ENCODE results near the gene STAT5B. TPM values are rescaled to one million over a fixed set of nuclear protein-coding genes. Genes with fewer than 3 reads are reported as not detected.

STAT5B gene
- total and polyA plus RNA-seq, 2 donors (not counting 1 experiment from before 2014, with no cell fraction given), result 24.4 to 29.6 TPM

- Histone ChIP-seq H3K27me3 (ENCODE audit: control insufficient read depth, insufficient read depth, low read length) (no peaks in the 10 kb centered on the region), H3K79me2 (ENCODE audit: control insufficient read depth, insufficient read depth, low read length) (no peaks in the 10 kb centered on the region), H3K36me3 (ENCODE audit: control insufficient read depth, insufficient read depth, low read length) (no peaks in the 10 kb centered on the region), H3K27ac (ENCODE audit: insufficient read depth, low read length) (no peak overlapping the region), H3K4me2 (ENCODE audit: extremely low read depth, insufficient read depth, low read length) (no peak overlapping the region), H3K9me3 (ENCODE audit: control insufficient read depth, insufficient read depth, low read depth, low read length) (no peaks in the 10 kb centered on the region), H3K4me3 (replicated peaks in 1 of 4; ENCODE audit: control extremely low read depth in 1 of 4, insufficient read depth in 1 of 4, low read depth in 3 of 4, low read length in 4 of 4) (no peak overlapping the region), H3K4me1 (ENCODE audit: control insufficient read depth, extremely low read depth, insufficient read depth, low read length) (no peaks in the 10 kb centered on the region), H4K20me1 (ENCODE audit: control insufficient read depth, extremely low read depth, insufficient read depth, low read length) (no peaks in the 10 kb centered on the region), H3K9ac (ENCODE audit: insufficient read depth, low read length) (no peak overlapping the region), H2AFZ (ENCODE audit: low read length) (no peak overlapping the region)
- no peak for DNase-seq (ENCODE audit: low read depth in 2 of 2)
- no peak for TF ChIP-seq EZH2 (IDR thresholded peaks at IDR 0.05; ENCODE audit: low read length, missing control alignments)
- no peak for TF ChIP-seq CTCF (conservative IDR thresholded peaks at IDR 0.05 in 1 of 2, IDR thresholded peaks at IDR 0.05 in 1 of 2; ENCODE audit: low read depth in 1 of 2, low read length in 2 of 2)
Measured at GRCh38 chr17:42291129-42291528, 14.9 kb upstream of the STAT5B start.

GRCh38 chr17:42290577-42290976 is 14.4 kb upstream of the STAT5B start:
- no peak for DNase-seq (ENCODE audit: low read depth in 2 of 2)

GRCh38 chr17:42289611-42290181 is 13.5 kb upstream of the STAT5B start:
- H3K4me3 ChIP-seq (replicated peaks in 1 of 4; ENCODE audit: control extremely low read depth in 1 of 4, insufficient read depth in 1 of 4, low read depth in 3 of 4, low read length in 4 of 4), result no peak overlapping the region
- no peak overlapping the region for H2AFZ ChIP-seq (ENCODE audit: low read length)
- no peak for TF ChIP-seq CTCF (conservative IDR thresholded peaks at IDR 0.05 in 1 of 2, IDR thresholded peaks at IDR 0.05 in 1 of 2; ENCODE audit: low read depth in 1 of 2, low read length in 2 of 2)
- TF ChIP-seq EZH2 (IDR thresholded peaks at IDR 0.05; ENCODE audit: low read length, missing control alignments), result no peak
- H3K4me2 ChIP-seq (ENCODE audit: extremely low read depth, insufficient read depth, low read length), result no peak overlapping the region
- H3K79me2 ChIP-seq (ENCODE audit: control insufficient read depth, insufficient read depth, low read length), result no peaks in the 10 kb centered on the region
- DNase-seq (ENCODE audit: low read depth in 2 of 2), result no peak
- no peaks in the 10 kb centered on the region for H3K9me3 ChIP-seq (ENCODE audit: control insufficient read depth, insufficient read depth, low read depth, low read length)
- no peak overlapping the region for H3K27ac ChIP-seq (ENCODE audit: insufficient read depth, low read length)
- no peaks in the 10 kb centered on the region for H3K4me1 ChIP-seq (ENCODE audit: control insufficient read depth, extremely low read depth, insufficient read depth, low read length)
- no peaks in the 10 kb centered on the region for H4K20me1 ChIP-seq (ENCODE audit: control insufficient read depth, extremely low read depth, insufficient read depth, low read length)
- no peaks in the 10 kb centered on the region for H3K36me3 ChIP-seq (ENCODE audit: control insufficient read depth, insufficient read depth, low read length)
- no peaks in the 10 kb centered on the region for H3K27me3 ChIP-seq (ENCODE audit: control insufficient read depth, insufficient read depth, low read length)
- H3K9ac ChIP-seq (ENCODE audit: insufficient read depth, low read length), result no peak overlapping the region

More at GRCh38 chr17:42290577-42290976, 14.4 kb upstream of the STAT5B start:
- no peaks in the 10 kb centered on the region for H3K4me1 ChIP-seq (ENCODE audit: control insufficient read depth, extremely low read depth, insufficient read depth, low read length)
- no peak overlapping the region for H3K27ac ChIP-seq (ENCODE audit: insufficient read depth, low read length)
- H3K79me2 ChIP-seq (ENCODE audit: control insufficient read depth, insufficient read depth, low read length), result no peaks in the 10 kb centered on the region
- no peaks in the 10 kb centered on the region for H3K36me3 ChIP-seq (ENCODE audit: control insufficient read depth, insufficient read depth, low read length)
- no peak overlapping the region for H2AFZ ChIP-seq (ENCODE audit: low read length)
- no peaks in the 10 kb centered on the region for H4K20me1 ChIP-seq (ENCODE audit: control insufficient read depth, extremely low read depth, insufficient read depth, low read length)
- TF ChIP-seq CTCF (conservative IDR thresholded peaks at IDR 0.05 in 1 of 2, IDR thresholded peaks at IDR 0.05 in 1 of 2; ENCODE audit: low read depth in 1 of 2, low read length in 2 of 2) (no peak), EZH2 (IDR thresholded peaks at IDR 0.05; ENCODE audit: low read length, missing control alignments) (no peak)
- H3K27me3 ChIP-seq (ENCODE audit: control insufficient read depth, insufficient read depth, low read length), result no peaks in the 10 kb centered on the region
- H3K4me2 ChIP-seq (ENCODE audit: extremely low read depth, insufficient read depth, low read length), result no peak overlapping the region
- no peak overlapping the region for H3K9ac ChIP-seq (ENCODE audit: insufficient read depth, low read length)
- H3K4me3 ChIP-seq (replicated peaks in 1 of 4; ENCODE audit: control extremely low read depth in 1 of 4, insufficient read depth in 1 of 4, low read depth in 3 of 4, low read length in 4 of 4), result no peak overlapping the region
- no peaks in the 10 kb centered on the region for H3K9me3 ChIP-seq (ENCODE audit: control insufficient read depth, insufficient read depth, low read depth, low read length)

Data from fibroblast of lung (primary cell).